Measurements from ENCODE around the gene B4GALT5. TPM values are rescaled to one million over a fixed set of nuclear protein-coding genes. Genes with fewer than 3 reads are reported as not detected.

The B4GALT5 gene
- total RNA-seq, 1 experiment from 2014 or later: 77.0 TPM

DNA sequence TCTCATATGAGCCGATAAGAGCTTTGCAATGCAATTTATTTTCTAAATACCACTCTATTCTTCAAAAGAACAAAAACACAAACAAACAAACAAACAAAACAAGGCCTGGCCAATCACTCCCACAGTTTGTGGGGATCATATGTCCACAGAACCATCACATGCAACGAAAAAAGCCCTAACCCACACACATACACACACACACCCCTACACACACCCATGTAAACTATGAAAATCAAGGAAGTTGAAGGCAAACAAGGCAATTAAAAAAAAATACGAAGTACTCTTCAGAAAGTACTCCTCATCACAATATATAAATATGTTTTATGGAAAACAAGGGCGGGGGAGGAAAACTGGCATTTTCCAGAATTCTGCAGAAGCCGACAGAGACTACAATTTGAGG lies 79.6 kb downstream of the B4GALT5 start:
- H3K14ac ChIP-seq (ENCODE audit: insufficient read depth, low read length): no peak overlapping the region
- H4K8ac ChIP-seq (replicated peaks; ENCODE audit: insufficient read length, low read depth, low read length): no peak overlapping the region
- no peak overlapping the region for H4K5ac ChIP-seq (ENCODE audit: insufficient read length, low read depth, low read length)
- H3K79me2 ChIP-seq (ENCODE audit: insufficient read depth, low read length): no peaks in the 10 kb centered on the region
- no peak overlapping the region for H2BK20ac ChIP-seq (ENCODE audit: low read depth, low read length, poor library complexity, severe bottlenecking)
- H3K4me2 ChIP-seq (ENCODE audit: insufficient read depth, insufficient read length, low read length): no peak overlapping the region
- DNase-seq: no peak
- H3K4me1 ChIP-seq (ENCODE audit: insufficient read depth, low read length): peaks cover 5% of the 10 kb centered on the region
- Mint-ChIP-seq H3K27me3 (ENCODE audit: low read depth) (no peaks in the 10 kb centered on the region), H3K4me1 (peaks cover 50 to 59% of the 10 kb centered on the region in 2 experiments), H3K9me3 (no peaks in the 10 kb centered on the region), H3K36me3 (ENCODE audit: insufficient read depth in 1 of 3, low read depth in 3 of 3) (peaks cover 24 to 55% (median 51%) of the 10 kb centered on the region in 3 experiments; a peak in 6 of 7 replicates), H3K27ac (peak overlapping the region; percentile 0 to 88 (median 15); a peak in 4 of 7 replicates), H3K4me3 (no peak overlapping the region)
- H4K91ac ChIP-seq (ENCODE audit: insufficient read length, low read depth, low read length): no peak overlapping the region
- no peak overlapping the region for H2BK15ac ChIP-seq (ENCODE audit: low read depth, low read length)
- no peak overlapping the region for H2AFZ ChIP-seq (ENCODE audit: low read length)
- H4K20me1 ChIP-seq (ENCODE audit: control insufficient read depth, insufficient read depth, insufficient read length): no peaks in the 10 kb centered on the region
- TF ChIP-seq, protein P1, sequence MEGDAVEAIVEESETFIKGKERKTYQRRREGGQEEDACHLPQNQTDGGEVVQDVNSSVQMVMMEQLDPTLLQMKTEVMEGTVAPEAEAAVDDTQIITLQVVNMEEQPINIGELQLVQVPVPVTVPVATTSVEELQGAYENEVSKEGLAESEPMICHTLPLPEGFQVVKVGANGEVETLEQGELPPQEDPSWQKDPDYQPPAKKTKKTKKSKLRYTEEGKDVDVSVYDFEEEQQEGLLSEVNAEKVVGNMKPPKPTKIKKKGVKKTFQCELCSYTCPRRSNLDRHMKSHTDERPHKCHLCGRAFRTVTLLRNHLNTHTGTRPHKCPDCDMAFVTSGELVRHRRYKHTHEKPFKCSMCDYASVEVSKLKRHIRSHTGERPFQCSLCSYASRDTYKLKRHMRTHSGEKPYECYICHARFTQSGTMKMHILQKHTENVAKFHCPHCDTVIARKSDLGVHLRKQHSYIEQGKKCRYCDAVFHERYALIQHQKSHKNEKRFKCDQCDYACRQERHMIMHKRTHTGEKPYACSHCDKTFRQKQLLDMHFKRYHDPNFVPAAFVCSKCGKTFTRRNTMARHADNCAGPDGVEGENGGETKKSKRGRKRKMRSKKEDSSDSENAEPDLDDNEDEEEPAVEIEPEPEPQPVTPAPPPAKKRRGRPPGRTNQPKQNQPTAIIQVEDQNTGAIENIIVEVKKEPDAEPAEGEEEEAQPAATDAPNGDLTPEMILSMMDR (conservative IDR thresholded peaks at IDR 0.05): no peak
- no peaks in the 10 kb centered on the region for H3K79me1 ChIP-seq (ENCODE audit: insufficient read depth, low read depth, low read length, poor library complexity, severe bottlenecking)
- H3K23ac ChIP-seq (ENCODE audit: insufficient read length, low read depth, low read length): no peak overlapping the region
- H3K18ac ChIP-seq (ENCODE audit: insufficient read length, low read depth, low read length): no peak overlapping the region
- no peaks in the 10 kb centered on the region for H3K23me2 ChIP-seq (ENCODE audit: insufficient read length, low read depth, low read length, poor library complexity, severe bottlenecking)
- no peak overlapping the region for H3K56ac ChIP-seq (ENCODE audit: insufficient read length, low read depth, low read length)
- no peak overlapping the region for H2AK5ac ChIP-seq (ENCODE audit: insufficient read length, low read length)
- H3K27me3 ChIP-seq (ENCODE audit: insufficient read depth, low read length): no peaks in the 10 kb centered on the region
- no peaks in the 10 kb centered on the region for H3K9me3 ChIP-seq (ENCODE audit: control insufficient read depth, low read depth, low read length)
- no CpG with 5 or more reads among the region's 5 CpGs for WGBS (ENCODE audit: extremely low coverage, insufficient read length, low lambda C conversion rate)
- H2BK12ac ChIP-seq (ENCODE audit: insufficient read length, low read depth, low read length): no peak overlapping the region
- no peak overlapping the region for H3K9ac ChIP-seq (ENCODE audit: extremely low read depth, insufficient read length, low read length)
- no peak overlapping the region for H3K27ac ChIP-seq (ENCODE audit: insufficient read length, low read depth, low read length)
- H2BK5ac ChIP-seq (ENCODE audit: insufficient read length, low read length): no peak overlapping the region
- H2BK120ac ChIP-seq (ENCODE audit: low read depth, low read length, poor library complexity, severe bottlenecking): no peak overlapping the region
- no peak overlapping the region for H3K4ac ChIP-seq (ENCODE audit: low read depth, low read length)
- no peak overlapping the region for H3T11ph ChIP-seq (ENCODE audit: low read length)
